ENCODE results near the gene TLR5.

The TLR5 gene

DNA sequence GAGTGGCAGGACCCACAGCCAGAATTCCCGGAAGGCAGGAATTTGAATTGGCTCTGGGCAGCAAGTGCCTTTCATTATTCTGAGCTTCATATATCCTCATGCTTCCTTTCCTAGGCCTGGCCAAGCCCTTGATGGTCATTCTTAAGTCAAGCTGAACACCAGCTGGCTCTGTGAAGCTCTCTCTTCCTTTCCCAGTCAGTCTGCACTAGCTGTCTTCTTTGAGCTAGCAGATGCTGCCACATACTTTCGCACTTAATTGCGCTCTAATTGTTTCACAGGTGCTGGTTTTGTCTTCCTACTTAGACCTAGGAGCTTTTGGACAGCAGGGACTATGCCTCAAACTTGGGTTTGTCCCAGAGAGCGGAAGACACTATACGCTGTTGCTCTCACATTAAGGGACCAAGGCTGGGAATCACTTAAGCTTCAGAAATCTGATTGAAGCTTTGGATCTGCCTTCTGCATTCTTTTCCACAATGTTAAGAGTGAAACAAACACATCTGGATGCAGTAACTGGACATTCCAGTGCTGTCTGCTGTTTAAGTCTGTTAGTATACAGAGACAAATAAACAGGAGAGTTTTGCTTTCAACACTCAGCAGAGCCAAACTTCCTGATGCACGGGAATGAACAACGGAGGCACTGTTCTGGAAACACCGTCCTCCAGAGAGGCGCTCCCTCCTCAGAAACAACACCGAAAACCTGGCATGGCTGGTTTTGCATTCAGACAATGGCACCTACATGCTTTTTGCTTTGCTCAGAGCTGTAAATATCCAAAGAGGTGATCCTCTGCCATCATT is 2.2 kb downstream of the TLR5 start:
- no peak overlapping the region for H2AK5ac ChIP-seq (ENCODE audit: low read length)
- DNase-seq: no peak
- H2BK5ac ChIP-seq (ENCODE audit: low read depth, low read length, poor library complexity): no peak overlapping the region
- H2BK12ac ChIP-seq (ENCODE audit: low read length): no peak overlapping the region
- H3K4me3 ChIP-seq (ENCODE audit: low read depth, low read length): no peak overlapping the region
- H2AFZ ChIP-seq (ENCODE audit: insufficient read depth, low read length, poor library complexity): no peak overlapping the region
- peak overlapping the region; percentile 6 for H3K4me2 ChIP-seq (ENCODE audit: low read length)
- H3K79me1 ChIP-seq (ENCODE audit: low read length): peaks cover 3% of the 10 kb centered on the region
- no peak overlapping the region for H4K8ac ChIP-seq (ENCODE audit: low read depth, low read length)
- no peak overlapping the region for H3K4ac ChIP-seq (ENCODE audit: low read depth, low read length)
- H4K91ac ChIP-seq (ENCODE audit: low read depth, low read length): no peak overlapping the region
- no peak overlapping the region for H2BK120ac ChIP-seq (ENCODE audit: insufficient read depth, low read length, poor library complexity)
- no peak overlapping the region for H3K18ac ChIP-seq (ENCODE audit: low read length)
- H3K27ac ChIP-seq (ENCODE audit: low read depth, low read length): no peak overlapping the region
- no peak overlapping the region for H3K14ac ChIP-seq (ENCODE audit: low read length)
- no peaks in the 10 kb centered on the region for H3K36me3 ChIP-seq (ENCODE audit: control insufficient read depth in 1 of 2, insufficient read depth in 2 of 2, low read length in 2 of 2)
- H3K23ac ChIP-seq (ENCODE audit: low read length): no peak overlapping the region
- peaks cover 3 to 15% of the 10 kb centered on the region in 2 experiments for H3K4me1 ChIP-seq (ENCODE audit: control insufficient read depth in 1 of 2, insufficient read depth in 2 of 2, low read length in 2 of 2)
- H3K9ac ChIP-seq (ENCODE audit: low read length): no peak overlapping the region
- H3K79me2 ChIP-seq (ENCODE audit: control insufficient read depth, insufficient read depth, low read length, poor library complexity): no peaks in the 10 kb centered on the region
- no peaks in the 10 kb centered on the region for H3K27me3 ChIP-seq (ENCODE audit: insufficient read depth, low read length)
- no CpG with 5 or more reads among the region's 10 CpGs for WGBS (ENCODE audit: extremely low coverage, insufficient coverage, insufficient read length)
- H4K12ac ChIP-seq (ENCODE audit: low read depth, low read length): no peak overlapping the region
- H3K9me3 ChIP-seq (ENCODE audit: insufficient read depth, low read depth, low read length): peaks cover 2% of the 10 kb centered on the region

DNA sequence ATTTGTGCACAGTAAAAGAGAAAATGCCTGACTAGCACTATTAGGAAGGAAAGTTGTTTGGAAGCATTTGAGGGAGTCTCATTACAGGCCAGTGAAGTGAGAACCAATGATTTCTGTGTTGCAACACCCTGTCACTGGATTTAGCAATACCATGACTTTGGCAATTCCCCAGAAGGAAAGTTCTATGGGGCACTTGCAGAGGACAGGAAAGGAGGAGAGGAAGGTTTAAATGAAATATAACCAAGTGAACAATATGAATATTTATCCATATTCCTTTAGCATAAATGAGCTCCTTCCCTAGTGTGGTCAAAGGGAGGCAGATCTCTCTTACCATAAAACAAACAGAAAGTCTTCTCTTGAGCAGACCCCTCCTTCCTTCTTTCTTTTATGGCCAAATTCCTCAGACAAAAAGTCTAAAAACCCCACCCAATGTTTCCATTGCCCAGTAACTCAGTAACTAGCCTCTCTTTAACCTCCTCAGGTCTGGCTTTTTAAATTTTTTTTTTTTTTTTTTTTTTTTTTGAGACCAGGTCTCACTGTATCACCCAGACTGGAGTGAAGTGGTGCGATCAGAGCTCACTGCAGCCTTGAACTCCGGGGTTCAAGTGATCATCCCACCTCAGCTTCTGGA is 5.5 kb downstream of the TLR5 start:
- H3K36me3 ChIP-seq (ENCODE audit: control insufficient read depth in 1 of 2, insufficient read depth in 2 of 2, low read length in 2 of 2): no peaks in the 10 kb centered on the region
- no peak overlapping the region for H3K14ac ChIP-seq (ENCODE audit: low read length)
- peak; percentile 18 to 67 for DNase-seq
- no peaks in the 10 kb centered on the region for H3K79me2 ChIP-seq (ENCODE audit: control insufficient read depth, insufficient read depth, low read length, poor library complexity)
- H3K27me3 ChIP-seq (ENCODE audit: insufficient read depth, low read length): no peaks in the 10 kb centered on the region
- no peak overlapping the region for H3K18ac ChIP-seq (ENCODE audit: low read length)
- no CpG with 5 or more reads among the region's 2 CpGs for WGBS (ENCODE audit: extremely low coverage, insufficient coverage, insufficient read length)
- no peak overlapping the region for H2BK120ac ChIP-seq (ENCODE audit: insufficient read depth, low read length, poor library complexity)
- H3K4ac ChIP-seq (ENCODE audit: low read depth, low read length): no peak overlapping the region
- H4K12ac ChIP-seq (ENCODE audit: low read depth, low read length): no peak overlapping the region
- no peak overlapping the region for H3K4me2 ChIP-seq (ENCODE audit: low read length)
- no peak overlapping the region for H3K4me3 ChIP-seq (ENCODE audit: low read depth, low read length)
- H4K91ac ChIP-seq (ENCODE audit: low read depth, low read length): no peak overlapping the region
- no peak overlapping the region for H4K8ac ChIP-seq (ENCODE audit: low read depth, low read length)
- H2BK5ac ChIP-seq (ENCODE audit: low read depth, low read length, poor library complexity): no peak overlapping the region
- H3K9me3 ChIP-seq (ENCODE audit: insufficient read depth, low read depth, low read length): no peaks in the 10 kb centered on the region
- H2AFZ ChIP-seq (ENCODE audit: insufficient read depth, low read length, poor library complexity): no peak overlapping the region
- no peak overlapping the region for H2AK5ac ChIP-seq (ENCODE audit: low read length)
- H3K23ac ChIP-seq (ENCODE audit: low read length): no peak overlapping the region
- H2BK12ac ChIP-seq (ENCODE audit: low read length): no peak overlapping the region
- H3K27ac ChIP-seq (ENCODE audit: low read depth, low read length): no peak overlapping the region
- peaks cover 3% of the 10 kb centered on the region for H3K79me1 ChIP-seq (ENCODE audit: low read length)
- H3K9ac ChIP-seq (ENCODE audit: low read length): no peak overlapping the region
- H3K4me1 ChIP-seq (ENCODE audit: control insufficient read depth in 1 of 2, insufficient read depth in 2 of 2, low read length in 2 of 2): peaks cover 2 to 14% of the 10 kb centered on the region in 2 experiments

DNA sequence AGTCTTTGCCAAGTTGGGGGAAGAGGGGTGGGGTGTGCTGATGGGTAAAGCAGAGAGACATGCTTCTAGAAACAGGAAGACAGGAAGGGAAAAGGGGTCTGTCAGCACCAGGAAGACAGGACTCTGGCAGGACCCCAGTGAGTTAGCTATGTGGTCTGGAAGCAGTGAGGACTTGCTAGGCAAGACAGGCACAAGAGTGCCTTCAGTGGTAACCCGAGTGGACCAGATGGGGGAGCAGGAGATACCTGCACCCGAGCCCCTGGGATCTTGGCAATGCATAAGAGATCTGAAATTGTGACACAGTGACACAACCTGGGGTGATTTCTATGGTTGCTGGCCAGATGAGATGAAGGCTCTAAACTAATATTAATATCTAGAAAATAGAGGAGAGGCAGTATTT is 7.0 kb downstream of the TLR5 start:
- no peak overlapping the region for H3K4me2 ChIP-seq (ENCODE audit: low read length)
- H3K36me3 ChIP-seq (ENCODE audit: control insufficient read depth in 1 of 2, insufficient read depth in 2 of 2, low read length in 2 of 2): no peaks in the 10 kb centered on the region
- H3K9ac ChIP-seq (ENCODE audit: low read length): no peak overlapping the region

DNA sequence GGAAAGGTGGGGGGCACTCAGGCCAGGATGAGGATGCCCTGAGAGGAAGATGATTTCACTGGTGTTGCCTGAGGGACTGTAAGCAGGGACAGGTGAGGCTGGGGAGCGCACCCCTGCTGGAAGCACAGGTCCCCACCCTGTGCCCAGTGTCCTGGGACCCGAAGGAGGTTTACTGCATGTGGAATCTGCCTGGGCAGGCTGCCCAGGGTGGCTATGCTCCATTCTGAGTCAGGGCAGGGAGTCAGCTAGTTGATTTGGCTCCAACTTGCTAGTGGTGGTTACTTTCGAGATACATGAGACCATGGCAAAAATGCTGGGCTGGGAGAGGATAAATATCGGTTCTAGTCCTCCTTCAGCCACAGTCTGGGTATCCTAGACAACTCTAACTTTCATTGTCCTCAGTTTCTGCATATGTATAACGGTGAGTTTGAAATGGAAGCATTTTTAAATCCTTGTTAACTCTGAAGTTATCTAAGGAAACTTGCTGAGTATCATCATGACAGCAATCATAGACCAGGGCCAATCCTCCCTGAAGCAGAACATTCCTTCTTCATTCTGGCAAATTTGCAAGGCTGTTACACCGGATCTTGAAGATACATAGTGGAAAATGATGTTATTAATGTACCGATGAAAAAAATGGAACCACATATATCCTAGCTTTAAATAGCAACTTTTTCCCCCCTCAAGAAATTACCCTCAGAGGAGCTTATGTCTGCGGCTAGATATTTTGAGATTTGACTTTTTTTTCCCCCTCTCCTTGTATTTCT is 7.7 kb downstream of the TLR5 start:
- H2AFZ ChIP-seq (ENCODE audit: insufficient read depth, low read length, poor library complexity): no peak overlapping the region
- peak overlapping the region; percentile 85 for H2AK5ac ChIP-seq (ENCODE audit: low read length)
- H3K79me1 ChIP-seq (ENCODE audit: low read length): peaks cover 2% of the 10 kb centered on the region
- H4K12ac ChIP-seq (ENCODE audit: low read depth, low read length): no peak overlapping the region
- DNase-seq: no peak
- no peaks in the 10 kb centered on the region for H3K36me3 ChIP-seq (ENCODE audit: control insufficient read depth in 1 of 2, insufficient read depth in 2 of 2, low read length in 2 of 2)
- peak overlapping the region; percentile 33 for H3K18ac ChIP-seq (ENCODE audit: low read length)
- H3K23ac ChIP-seq (ENCODE audit: low read length): no peak overlapping the region
- H3K27me3 ChIP-seq (ENCODE audit: insufficient read depth, low read length): no peaks in the 10 kb centered on the region
- peak overlapping the region; percentile 27 for H2BK120ac ChIP-seq (ENCODE audit: insufficient read depth, low read length, poor library complexity)
- H4K8ac ChIP-seq (ENCODE audit: low read depth, low read length): no peak overlapping the region
- no peaks in the 10 kb centered on the region for H3K79me2 ChIP-seq (ENCODE audit: control insufficient read depth, insufficient read depth, low read length, poor library complexity)
- no peaks in the 10 kb centered on the region for H3K9me3 ChIP-seq (ENCODE audit: insufficient read depth, low read depth, low read length)
- H3K4ac ChIP-seq (ENCODE audit: low read depth, low read length): no peak overlapping the region
- peaks cover 2% of the 10 kb centered on the region in 2 experiments for H3K4me1 ChIP-seq (ENCODE audit: control insufficient read depth in 1 of 2, insufficient read depth in 2 of 2, low read length in 2 of 2)
- no peak overlapping the region for H3K4me2 ChIP-seq (ENCODE audit: low read length)
- no peak overlapping the region for H3K9ac ChIP-seq (ENCODE audit: low read length)
- H3K27ac ChIP-seq (ENCODE audit: low read depth, low read length): no peak overlapping the region
- H2BK5ac ChIP-seq (ENCODE audit: low read depth, low read length, poor library complexity): no peak overlapping the region
- no peak overlapping the region for H3K14ac ChIP-seq (ENCODE audit: low read length)
- H4K91ac ChIP-seq (ENCODE audit: low read depth, low read length): peak overlapping the region; percentile 66
- WGBS (ENCODE audit: extremely low coverage, insufficient coverage, insufficient read length): no CpG with 5 or more reads among the region's 8 CpGs
- H2BK12ac ChIP-seq (ENCODE audit: low read length): peak overlapping the region; percentile 54
- no peak overlapping the region for H3K4me3 ChIP-seq (ENCODE audit: low read depth, low read length)

More for the DNA sequence above, 7.0 kb downstream of the TLR5 start:
- no peak overlapping the region for H3K4me3 ChIP-seq (ENCODE audit: low read depth, low read length)
- no peak overlapping the region for H3K4ac ChIP-seq (ENCODE audit: low read depth, low read length)
- H4K8ac ChIP-seq (ENCODE audit: low read depth, low read length): no peak overlapping the region
- no peak overlapping the region for H4K91ac ChIP-seq (ENCODE audit: low read depth, low read length)
- no peak overlapping the region for H3K23ac ChIP-seq (ENCODE audit: low read length)
- H2AK5ac ChIP-seq (ENCODE audit: low read length): no peak overlapping the region
- H3K4me1 ChIP-seq (ENCODE audit: control insufficient read depth in 1 of 2, insufficient read depth in 2 of 2, low read length in 2 of 2): peaks cover 2 to 7% of the 10 kb centered on the region in 2 experiments
- H3K18ac ChIP-seq (ENCODE audit: low read length): no peak overlapping the region
- H3K9me3 ChIP-seq (ENCODE audit: insufficient read depth, low read depth, low read length): no peaks in the 10 kb centered on the region
- H3K79me2 ChIP-seq (ENCODE audit: control insufficient read depth, insufficient read depth, low read length, poor library complexity): no peaks in the 10 kb centered on the region
- no peak overlapping the region for H2BK12ac ChIP-seq (ENCODE audit: low read length)
- H4K12ac ChIP-seq (ENCODE audit: low read depth, low read length): no peak overlapping the region
- H3K27ac ChIP-seq (ENCODE audit: low read depth, low read length): no peak overlapping the region
- peaks cover 2% of the 10 kb centered on the region for H3K79me1 ChIP-seq (ENCODE audit: low read length)
- H3K27me3 ChIP-seq (ENCODE audit: insufficient read depth, low read length): no peaks in the 10 kb centered on the region
- H3K14ac ChIP-seq (ENCODE audit: low read length): no peak overlapping the region
- no peak overlapping the region for H2AFZ ChIP-seq (ENCODE audit: insufficient read depth, low read length, poor library complexity)
- no peak overlapping the region for H2BK120ac ChIP-seq (ENCODE audit: insufficient read depth, low read length, poor library complexity)
- no CpG with 5 or more reads among the region's 2 CpGs for WGBS (ENCODE audit: extremely low coverage, insufficient coverage, insufficient read length)
- H2BK5ac ChIP-seq (ENCODE audit: low read depth, low read length, poor library complexity): no peak overlapping the region
- DNase-seq: no peak

Measured in trophoblast cell (in vitro differentiated cells and primary cell).